ENCODE measurements around the gene DYSF. TPM values are rescaled to one million over a fixed set of nuclear protein-coding genes. Genes with fewer than 3 reads are reported as not detected.

The DYSF gene
- polyA plus RNA-seq, 1 donor (not counting 4 experiments of a cell fraction or from before 2014, with no cell fraction given), result 8.2 TPM

DNA sequence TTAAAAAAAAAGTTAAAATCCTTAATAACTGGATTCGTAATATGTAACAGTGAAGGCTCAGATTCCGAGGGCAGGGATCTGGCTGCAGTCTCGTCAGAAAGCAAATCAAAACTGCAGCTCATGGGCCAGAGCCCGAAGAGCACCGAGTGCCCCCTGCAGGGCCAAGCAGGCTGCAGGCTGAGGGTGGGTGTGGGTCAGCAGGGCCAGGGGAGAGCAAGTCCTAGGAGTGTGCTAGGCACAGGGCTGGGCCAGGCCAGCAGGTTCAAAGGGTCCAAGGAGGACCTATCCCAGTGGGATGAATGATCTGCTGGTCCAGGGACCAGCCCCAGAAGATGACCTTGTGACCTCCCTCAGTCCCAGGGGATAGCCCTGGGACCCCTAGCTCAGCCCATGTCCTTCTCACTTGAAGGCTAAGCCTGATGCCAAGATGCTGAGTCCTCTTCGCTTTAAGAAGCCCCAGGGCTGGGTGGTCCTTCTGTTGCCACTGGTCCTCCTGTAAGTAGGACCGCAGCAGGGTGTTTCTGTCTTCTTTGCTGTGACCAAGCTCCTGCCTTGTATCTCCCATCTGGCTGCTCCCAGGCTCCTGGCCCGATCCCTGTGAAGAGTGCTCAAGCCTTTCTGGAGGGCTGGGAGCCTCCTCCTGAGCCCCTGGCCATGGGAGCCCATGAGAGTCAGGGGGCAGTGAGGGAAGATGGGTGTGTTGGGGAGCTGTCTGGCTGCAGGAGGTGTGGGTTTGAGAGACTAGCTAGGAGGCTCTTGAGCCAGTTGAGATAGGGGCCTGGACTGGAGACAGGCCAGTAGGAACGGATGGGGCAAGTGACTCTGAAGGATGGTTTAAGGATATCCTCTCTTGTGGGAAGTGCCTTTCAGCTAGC is 150.7 kb downstream of the DYSF start:
- Histone ChIP-seq H4K20me1 (ENCODE audit: control insufficient read depth, extremely low read depth, insufficient read depth, low read length) (no peaks in the 10 kb centered on the region), H2AFZ (ENCODE audit: control insufficient read depth, low read length) (no peak overlapping the region), H3K4me1 (ENCODE audit: control insufficient read depth, extremely low read depth, insufficient read depth, low read length) (no peaks in the 10 kb centered on the region), H3K4me3 (ENCODE audit: control insufficient read depth in 2 of 3, extremely low read depth in 1 of 3, insufficient read depth in 2 of 3, low read depth in 1 of 3, low read length in 3 of 3) (no peak overlapping the region), H3K27me3 (ENCODE audit: control insufficient read depth, extremely low read depth, insufficient read depth, low read length) (peaks cover 8% of the 10 kb centered on the region), H3K4me2 (ENCODE audit: control insufficient read depth, extremely low read depth, insufficient read depth, low read depth, low read length) (no peak overlapping the region), H3K79me2 (ENCODE audit: control insufficient read depth, insufficient read depth, low read length) (no peaks in the 10 kb centered on the region), H3K36me3 (ENCODE audit: control insufficient read depth in 2 of 2, extremely low read depth in 1 of 2, insufficient read depth in 2 of 2, low read length in 2 of 2) (no peaks in the 10 kb centered on the region), H3K9me1 (ENCODE audit: control insufficient read depth, extremely low read depth, insufficient read depth, low read length) (no peaks in the 10 kb centered on the region), H3K27ac (ENCODE audit: control insufficient read depth, insufficient read depth, low read length) (no peak overlapping the region), H3K9ac (ENCODE audit: control insufficient read depth, extremely low read depth, insufficient read depth, low read length) (no peak overlapping the region), H3K9me3 (ENCODE audit: control insufficient read depth, low read depth, low read length) (no peaks in the 10 kb centered on the region)
- dilution Hi-C loops (cut with MboI; ENCODE audit: extremely low pct_ligation_motif_present, low sequenced_read_pairs), result no loop called here
- FAIRE-seq (no peak), DNase-seq (ENCODE audit: low read depth, low spot score) (no peak)
- TF ChIP-seq, protein P1, sequence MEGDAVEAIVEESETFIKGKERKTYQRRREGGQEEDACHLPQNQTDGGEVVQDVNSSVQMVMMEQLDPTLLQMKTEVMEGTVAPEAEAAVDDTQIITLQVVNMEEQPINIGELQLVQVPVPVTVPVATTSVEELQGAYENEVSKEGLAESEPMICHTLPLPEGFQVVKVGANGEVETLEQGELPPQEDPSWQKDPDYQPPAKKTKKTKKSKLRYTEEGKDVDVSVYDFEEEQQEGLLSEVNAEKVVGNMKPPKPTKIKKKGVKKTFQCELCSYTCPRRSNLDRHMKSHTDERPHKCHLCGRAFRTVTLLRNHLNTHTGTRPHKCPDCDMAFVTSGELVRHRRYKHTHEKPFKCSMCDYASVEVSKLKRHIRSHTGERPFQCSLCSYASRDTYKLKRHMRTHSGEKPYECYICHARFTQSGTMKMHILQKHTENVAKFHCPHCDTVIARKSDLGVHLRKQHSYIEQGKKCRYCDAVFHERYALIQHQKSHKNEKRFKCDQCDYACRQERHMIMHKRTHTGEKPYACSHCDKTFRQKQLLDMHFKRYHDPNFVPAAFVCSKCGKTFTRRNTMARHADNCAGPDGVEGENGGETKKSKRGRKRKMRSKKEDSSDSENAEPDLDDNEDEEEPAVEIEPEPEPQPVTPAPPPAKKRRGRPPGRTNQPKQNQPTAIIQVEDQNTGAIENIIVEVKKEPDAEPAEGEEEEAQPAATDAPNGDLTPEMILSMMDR (optimal IDR thresholded peaks at IDR 0.05 in 1 of 3, IDR thresholded peaks at IDR 0.05 in 1 of 3, conservative IDR thresholded peaks at IDR 0.05 in 1 of 3; ENCODE audit: extremely low read depth in 1 of 3, insufficient read depth in 2 of 3, low read length in 3 of 3), result no peak
- TF ChIP-seq EZH2 (IDR thresholded peaks at IDR 0.05; ENCODE audit: low read length), result no peak

DNA sequence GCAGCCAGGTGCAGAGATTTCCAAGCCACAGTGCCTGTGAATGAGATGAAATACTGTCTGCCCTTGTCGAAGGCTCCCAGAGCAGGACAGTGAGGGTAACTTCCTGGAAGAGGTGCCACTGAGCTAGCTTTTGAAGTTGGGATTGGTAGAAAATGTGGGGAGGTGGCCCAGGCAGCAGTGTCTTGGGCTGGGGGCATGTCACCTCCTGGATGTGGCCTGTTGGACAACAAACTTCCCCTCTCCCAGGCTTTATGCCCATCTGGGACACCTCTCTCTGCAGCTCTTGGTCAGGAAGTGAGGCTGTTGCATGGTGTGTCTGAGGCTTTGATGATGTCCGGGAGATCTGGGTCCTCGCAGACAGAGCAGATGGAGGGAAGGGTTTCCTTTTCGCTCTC is 151.4 kb downstream of the DYSF start:
- no peak for DNase-seq (ENCODE audit: low read depth, low spot score)
- dilution Hi-C loops (cut with MboI; ENCODE audit: extremely low pct_ligation_motif_present, low sequenced_read_pairs), result no loop called here
- no peaks in the 10 kb centered on the region for H3K79me2 ChIP-seq (ENCODE audit: control insufficient read depth, insufficient read depth, low read length)
- H3K4me3 ChIP-seq (ENCODE audit: control insufficient read depth in 2 of 3, extremely low read depth in 1 of 3, insufficient read depth in 2 of 3, low read depth in 1 of 3, low read length in 3 of 3), result no peak overlapping the region
- H3K27me3 ChIP-seq (ENCODE audit: control insufficient read depth, extremely low read depth, insufficient read depth, low read length), result peaks cover 8% of the 10 kb centered on the region
- H3K9me1 ChIP-seq (ENCODE audit: control insufficient read depth, extremely low read depth, insufficient read depth, low read length), result no peaks in the 10 kb centered on the region
- no peaks in the 10 kb centered on the region for H3K36me3 ChIP-seq (ENCODE audit: control insufficient read depth in 2 of 2, extremely low read depth in 1 of 2, insufficient read depth in 2 of 2, low read length in 2 of 2)
- no peaks in the 10 kb centered on the region for H3K4me1 ChIP-seq (ENCODE audit: control insufficient read depth, extremely low read depth, insufficient read depth, low read length)
- no peak overlapping the region for H2AFZ ChIP-seq (ENCODE audit: control insufficient read depth, low read length)
- H3K9me3 ChIP-seq (ENCODE audit: control insufficient read depth, low read depth, low read length), result no peaks in the 10 kb centered on the region
- no peak overlapping the region for H3K27ac ChIP-seq (ENCODE audit: control insufficient read depth, insufficient read depth, low read length)
- FAIRE-seq, result no peak
- TF ChIP-seq EZH2 (IDR thresholded peaks at IDR 0.05; ENCODE audit: low read length), result no peak
- TF ChIP-seq, protein P1 (optimal IDR thresholded peaks at IDR 0.05 in 1 of 3, IDR thresholded peaks at IDR 0.05 in 1 of 3, conservative IDR thresholded peaks at IDR 0.05 in 1 of 3; ENCODE audit: extremely low read depth in 1 of 3, insufficient read depth in 2 of 3, low read length in 3 of 3), result no peak
- no peak overlapping the region for H3K9ac ChIP-seq (ENCODE audit: control insufficient read depth, extremely low read depth, insufficient read depth, low read length)
- H4K20me1 ChIP-seq (ENCODE audit: control insufficient read depth, extremely low read depth, insufficient read depth, low read length), result no peaks in the 10 kb centered on the region
- H3K4me2 ChIP-seq (ENCODE audit: control insufficient read depth, extremely low read depth, insufficient read depth, low read depth, low read length), result no peak overlapping the region

Data from keratinocyte (primary cell).